GM21367 (cell line): ENCODE data around the gene MARCHF10.
A peak's percentile ranks its signal among the peaks of the same experiment; 100 is the strongest.

Experiments used
- ATAC-seq: cut with Tn5 transposase; IDR thresholded peaks from one replicate; pipeline ENCODE4 v1.9.1; 2021; ENCODE audit not compliant: unreplicated experiment

MARCHF10 gene

GRCh38 chr17:62718429-62718828 is 89.7 kb downstream of the MARCHF10 start:
- no peak for ATAC-seq

- no peak for ATAC-seq
These were observed 90.2 kb downstream of the MARCHF10 start for GRCh38 chr17:62717889-62718288.

GRCh38 chr17:62717589-62717855 is 90.6 kb downstream of the MARCHF10 start:
- ATAC-seq: no peak

- ATAC-seq: no peak
These were observed 91.1 kb downstream of the MARCHF10 start for GRCh38 chr17:62716834-62717588.

GRCh38 chr17:62715882-62716390 is 92.2 kb downstream of the MARCHF10 start:
- ATAC-seq: no peak

- ATAC-seq: no peak
These were observed 93.9 kb downstream of the MARCHF10 start for GRCh38 chr17:62714016-62714777.

GRCh38 chr17:62713086-62713881 is 94.8 kb downstream of the MARCHF10 start:
- ATAC-seq: no peak

- ATAC-seq: no peak
These were observed 95.9 kb downstream of the MARCHF10 start for GRCh38 chr17:62712171-62712581.

- no peak for ATAC-seq
These were observed 99.5 kb downstream of the MARCHF10 start for GRCh38 chr17:62708587-62708986.

- ATAC-seq: no peak
These were observed 100.7 kb downstream of the MARCHF10 start for GRCh38 chr17:62707425-62707739.

GRCh38 chr17:62706598-62707424 is 101.3 kb downstream of the MARCHF10 start:
- no peak for ATAC-seq

GRCh38 chr17:62705778-62706597 is 102.1 kb downstream of the MARCHF10 start:
- no peak for ATAC-seq

- no peak for ATAC-seq
These were observed 102.8 kb downstream of the MARCHF10 start for GRCh38 chr17:62705156-62705777.

- ATAC-seq: no peak
These were observed 103.6 kb downstream of the MARCHF10 start for GRCh38 chr17:62704381-62704971.

- ATAC-seq: peak; percentile 91
These were observed 104.2 kb downstream of the MARCHF10 start for GRCh38 chr17:62703776-62704380.

GRCh38 chr17:62703261-62703775 is 104.8 kb downstream of the MARCHF10 start:
- ATAC-seq: no peak

GRCh38 chr17:62702746-62703260 is 105.3 kb downstream of the MARCHF10 start:
- no peak for ATAC-seq

- no peak for ATAC-seq
These were observed 106.4 kb downstream of the MARCHF10 start for GRCh38 chr17:62701706-62702085.
